HG03354 (cell line): Measurements from ENCODE around the gene SPRR1A.

Experiments
- ATAC-seq: cut with Tn5 transposase; IDR thresholded peaks from one replicate; pipeline ENCODE4 v1.9.1; 2021; ENCODE audit warnings: mild to moderate bottlenecking; ENCODE audit not compliant: unreplicated experiment, poor library complexity, severe bottlenecking

The SPRR1A gene, protein sequence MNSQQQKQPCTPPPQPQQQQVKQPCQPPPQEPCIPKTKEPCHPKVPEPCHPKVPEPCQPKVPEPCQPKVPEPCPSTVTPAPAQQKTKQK

DNA sequence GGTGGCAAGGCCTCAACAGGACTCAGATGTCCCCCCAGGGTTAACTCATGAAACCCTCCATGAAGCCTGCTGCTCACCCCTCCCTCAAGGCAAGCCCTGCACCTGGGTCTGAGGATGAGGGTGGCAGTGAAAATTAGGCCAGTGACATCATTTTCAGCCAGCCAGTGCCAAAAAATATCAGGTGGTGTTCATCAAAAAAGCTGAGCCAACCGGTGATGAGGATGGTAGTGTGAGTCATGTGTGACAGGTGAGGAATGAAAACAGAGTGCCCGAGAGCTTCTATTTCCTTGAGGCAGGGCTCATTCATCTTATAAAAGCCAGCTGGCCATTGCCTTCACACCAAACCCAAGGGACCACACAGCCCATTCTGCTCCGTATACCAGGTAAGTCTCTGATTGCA lies at the start of gene SPRR1A:
TSS of gene SPRR1A (plus strand) at position 339 of the 400 bp plus-strand sequence. CDS start 1,150 bp downstream, outside the sequence.
- no peak for ATAC-seq

DNA sequence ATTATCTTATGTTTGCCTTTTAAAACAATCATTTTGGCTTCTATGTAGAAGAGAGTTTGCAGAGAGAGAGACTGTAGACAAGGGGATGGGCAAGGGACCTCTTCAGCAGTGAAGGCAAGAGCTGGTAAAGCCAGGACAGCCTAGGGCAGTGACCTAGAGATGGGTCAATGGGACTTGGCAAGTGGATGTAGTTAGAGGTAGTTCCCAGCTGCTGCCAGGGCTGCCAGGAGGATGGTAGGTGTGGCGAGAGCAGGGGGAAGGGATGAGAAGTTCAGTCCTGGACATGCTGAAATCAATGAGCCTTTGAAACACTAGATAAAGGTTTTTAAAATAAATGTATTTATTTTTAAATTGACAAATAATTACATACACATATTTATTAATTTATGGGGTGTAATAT lies 43.3 kb upstream of the SPRR1A start:
- no peak for ATAC-seq

DNA sequence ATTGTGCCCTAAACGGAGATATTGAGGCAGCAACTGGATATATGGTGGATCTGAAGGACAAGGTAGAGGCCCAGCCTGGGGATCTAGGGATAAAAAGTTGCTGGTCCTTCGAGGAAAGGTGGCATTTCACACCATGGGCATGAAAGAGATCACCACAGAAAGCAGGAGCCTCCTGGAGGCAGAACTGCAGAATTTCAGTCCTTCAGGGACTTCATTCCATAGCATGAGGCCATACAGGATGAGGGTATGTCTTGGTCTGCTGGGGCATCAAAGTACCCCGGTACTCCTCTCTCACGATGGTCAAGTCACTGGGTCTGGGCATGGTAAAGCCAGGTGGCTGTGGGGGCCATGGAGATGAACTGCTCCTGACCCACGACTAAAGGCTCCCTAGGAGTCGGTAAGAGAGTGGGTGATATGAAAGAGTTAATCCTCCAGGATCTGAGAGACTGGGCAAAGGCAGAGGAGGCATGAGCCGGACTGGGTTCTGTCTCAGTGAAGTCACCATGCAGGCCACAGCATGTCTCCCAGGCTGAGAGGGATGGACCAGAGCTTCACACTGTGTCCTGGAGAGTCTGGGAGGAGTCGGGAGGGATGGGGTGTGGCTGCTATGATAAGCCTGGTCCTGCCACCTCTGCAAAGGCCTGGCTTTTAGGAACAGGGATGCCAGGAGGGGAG lies 42.7 kb upstream of the SPRR1A start:
- no peak for ATAC-seq

DNA sequence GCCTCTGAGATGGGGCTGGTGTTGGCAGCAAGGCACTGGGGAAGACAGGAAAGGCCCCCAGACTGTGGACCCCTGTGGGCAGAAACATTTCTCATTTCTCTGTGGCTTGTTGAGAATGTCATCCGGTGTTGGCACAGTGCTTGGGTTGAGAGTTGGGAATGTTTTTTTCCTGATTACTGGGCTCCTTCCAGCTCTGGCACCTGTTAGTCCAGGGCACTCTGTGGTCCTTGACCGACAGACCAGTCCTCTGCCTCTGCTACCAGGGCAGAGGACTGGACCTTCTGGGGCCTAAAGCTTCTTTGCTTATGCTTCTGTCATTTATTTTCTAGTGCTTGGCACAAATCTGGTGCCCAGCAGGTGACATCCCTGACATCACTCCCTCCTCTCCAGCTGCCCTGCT lies 41.7 kb upstream of the SPRR1A start:
- no peak for ATAC-seq

DNA sequence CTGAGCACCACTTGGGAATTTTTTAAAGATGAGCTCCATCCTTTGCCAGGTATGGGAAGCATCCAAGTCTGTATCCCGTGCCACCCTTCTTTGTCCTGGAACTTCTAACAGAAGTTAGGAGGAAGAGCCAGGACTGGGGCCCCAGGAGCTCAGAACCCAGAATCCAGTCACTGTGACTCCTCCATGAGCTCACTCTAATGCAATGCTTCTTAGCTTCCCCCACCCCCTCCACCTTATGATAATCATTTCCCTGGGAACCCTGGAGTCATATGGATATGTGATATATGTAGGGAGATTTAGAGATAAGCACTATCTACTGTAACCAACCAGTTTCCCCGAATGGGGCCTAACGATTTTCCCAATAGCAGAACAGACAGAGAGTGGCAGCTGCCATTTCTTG lies 37.6 kb upstream of the SPRR1A start:
- no peak for ATAC-seq

DNA sequence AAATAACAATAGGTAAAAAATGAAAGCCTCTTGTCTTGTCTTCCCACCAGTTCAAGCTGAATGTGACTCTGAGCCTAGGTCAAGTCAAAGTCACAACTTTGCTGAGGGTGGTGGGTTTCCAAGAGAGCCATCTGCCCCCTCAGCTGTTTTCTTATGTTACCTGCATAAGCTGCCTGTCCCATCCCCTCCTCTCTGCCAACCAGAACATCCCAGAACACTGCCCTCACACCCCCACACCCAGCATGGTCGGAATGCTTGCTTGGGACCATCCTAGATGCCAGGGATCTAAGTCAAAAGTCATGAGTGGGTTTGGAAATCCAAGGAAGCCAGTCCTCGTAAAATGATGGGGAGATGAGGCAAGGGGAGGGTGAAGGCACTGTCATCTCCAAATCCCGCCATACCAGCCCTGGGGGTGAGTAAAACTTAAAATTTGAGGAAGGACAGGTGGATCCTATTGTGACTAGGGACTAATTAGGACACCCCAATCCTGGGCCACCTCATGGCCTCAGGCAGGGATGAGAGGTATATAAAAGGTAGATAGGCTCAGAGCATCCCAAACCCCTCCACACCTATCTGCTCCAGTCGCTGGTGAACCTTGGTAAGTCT lies 37.1 kb upstream of the SPRR1A start, which contains the start of gene SPRR5:
TSS of gene SPRR5 (plus strand) at position 556 of the 606 bp plus-strand sequence. CDS start 1,349 bp downstream, outside the sequence.
- ATAC-seq, result no peak

DNA sequence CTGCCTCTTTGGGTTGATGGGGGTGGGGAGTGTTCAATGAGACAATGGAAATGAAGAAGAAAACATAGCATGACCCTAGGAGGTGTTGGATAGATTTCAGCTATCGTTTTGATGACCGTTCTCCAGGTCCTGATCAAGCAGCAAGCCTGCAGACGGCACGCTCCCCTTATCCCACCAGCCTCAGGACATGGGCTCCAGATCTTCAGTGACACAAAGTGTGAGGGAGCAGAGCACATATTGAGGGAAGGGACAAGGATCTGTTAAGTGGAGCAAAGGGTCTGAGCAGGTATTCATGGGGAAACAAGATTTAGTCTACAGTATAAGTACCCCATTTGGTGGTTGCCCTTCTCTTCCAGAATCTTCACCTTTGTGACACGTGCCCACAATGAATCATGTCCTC lies 32.2 kb upstream of the SPRR1A start:
- no peak for ATAC-seq

DNA sequence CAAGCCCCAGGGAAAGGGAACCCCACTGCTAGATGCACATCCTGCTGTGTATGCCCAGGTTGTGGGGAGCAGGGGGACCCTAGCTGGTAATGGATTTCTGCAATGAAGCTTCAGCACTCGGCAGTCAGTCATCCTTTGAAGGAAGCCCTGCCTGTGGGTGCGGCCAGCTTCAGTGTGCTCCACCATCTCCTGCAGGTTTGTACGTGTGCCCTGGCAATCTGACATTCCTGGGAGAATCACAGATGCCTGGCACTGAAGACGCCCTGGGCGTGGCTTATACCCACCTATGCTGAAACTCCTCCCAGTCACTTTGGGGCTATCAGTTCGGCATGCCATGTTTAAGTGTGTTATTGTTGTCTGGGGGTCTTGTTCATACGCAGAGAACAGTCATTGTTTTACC lies 30.1 kb upstream of the SPRR1A start:
- ATAC-seq, result no peak

DNA sequence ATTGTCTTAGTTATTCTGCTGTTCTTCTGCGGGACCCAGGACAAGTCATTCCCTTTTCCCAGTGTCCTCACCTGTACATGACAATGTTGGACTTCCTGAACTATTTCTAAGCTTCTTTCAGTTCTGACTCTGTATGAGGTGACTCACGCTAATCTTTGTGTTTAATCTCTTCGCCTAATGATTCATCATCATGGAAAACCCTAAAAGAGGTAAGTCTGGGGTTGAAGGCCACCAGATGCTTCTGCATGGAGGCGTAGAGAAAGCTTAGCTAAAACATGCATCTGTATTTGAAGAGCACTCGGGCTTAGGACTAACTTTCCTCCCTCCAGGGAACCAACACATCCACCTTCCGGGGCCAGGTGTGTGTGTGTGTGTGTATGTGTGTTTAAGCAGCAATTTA lies 29.4 kb upstream of the SPRR1A start:
- ATAC-seq, result no peak

DNA sequence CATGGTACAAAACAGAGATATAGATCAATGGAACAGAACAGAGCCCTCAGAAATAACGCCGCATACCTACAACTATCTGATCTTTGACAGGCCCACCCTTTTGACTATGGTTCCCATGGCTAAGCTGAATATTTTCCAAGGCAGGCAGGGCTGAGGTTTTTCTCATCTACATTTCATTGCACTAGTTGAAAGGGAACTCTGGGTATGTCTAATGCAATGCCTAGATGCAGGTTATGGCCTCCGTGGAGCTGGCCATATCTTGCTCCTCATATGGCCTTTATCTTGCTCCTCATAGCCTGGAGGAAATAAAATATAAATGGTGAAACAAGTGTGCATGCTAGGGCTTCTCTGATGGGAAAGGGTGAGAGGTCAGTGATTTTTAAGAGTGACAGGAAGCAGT lies 26.3 kb upstream of the SPRR1A start:
- no peak for ATAC-seq

DNA sequence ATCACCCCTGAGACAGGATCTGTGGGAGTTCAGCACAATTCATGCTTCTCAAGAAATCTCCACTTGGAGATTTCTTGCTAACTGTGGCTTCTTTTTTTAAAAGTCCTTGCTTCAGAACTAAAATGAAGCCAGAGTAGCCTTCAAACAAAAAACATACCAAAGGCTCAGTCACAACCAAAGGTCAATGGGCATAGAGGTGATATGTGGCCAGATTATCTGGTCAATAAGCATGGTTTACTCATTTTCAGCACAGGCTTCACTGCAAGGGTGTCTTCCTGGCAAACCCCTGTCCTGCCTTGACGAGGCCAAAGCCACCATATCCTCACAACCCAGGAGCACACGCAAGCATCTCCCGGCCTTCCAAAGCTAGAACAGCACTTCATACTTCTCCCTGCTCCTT lies 24.6 kb upstream of the SPRR1A start:
- ATAC-seq, result no peak

DNA sequence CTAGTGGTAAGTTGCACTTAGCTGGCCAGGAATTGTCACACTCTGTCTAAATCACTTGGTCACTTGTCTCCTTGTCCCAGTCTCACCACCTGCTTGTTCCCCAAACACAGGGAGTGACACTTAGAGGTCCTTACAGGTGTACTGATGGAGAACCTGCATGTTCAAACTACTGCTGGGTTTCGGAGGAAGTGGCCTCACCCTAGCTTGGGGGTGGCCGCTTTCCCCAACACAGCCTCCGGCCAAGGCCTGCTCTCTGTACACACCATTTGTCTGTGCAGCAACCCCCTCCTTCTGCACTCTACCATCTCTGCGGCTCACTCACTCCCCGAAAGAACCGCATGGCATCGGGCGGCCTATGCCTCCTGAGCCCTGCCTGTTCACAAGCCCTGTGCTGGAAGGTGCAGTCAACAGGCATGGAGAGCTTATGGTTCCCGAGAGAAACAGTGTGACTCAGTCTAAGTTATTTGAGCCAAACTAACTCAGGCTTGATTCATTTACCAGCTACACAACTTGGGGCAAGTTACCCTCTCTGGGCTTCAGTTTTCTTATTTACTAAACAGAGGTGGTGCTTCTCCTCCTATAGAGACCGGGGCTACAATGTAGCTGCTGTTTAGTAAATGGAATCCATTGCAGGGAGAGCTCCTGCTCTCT lies 24.0 kb upstream of the SPRR1A start:
- ATAC-seq, result no peak

DNA sequence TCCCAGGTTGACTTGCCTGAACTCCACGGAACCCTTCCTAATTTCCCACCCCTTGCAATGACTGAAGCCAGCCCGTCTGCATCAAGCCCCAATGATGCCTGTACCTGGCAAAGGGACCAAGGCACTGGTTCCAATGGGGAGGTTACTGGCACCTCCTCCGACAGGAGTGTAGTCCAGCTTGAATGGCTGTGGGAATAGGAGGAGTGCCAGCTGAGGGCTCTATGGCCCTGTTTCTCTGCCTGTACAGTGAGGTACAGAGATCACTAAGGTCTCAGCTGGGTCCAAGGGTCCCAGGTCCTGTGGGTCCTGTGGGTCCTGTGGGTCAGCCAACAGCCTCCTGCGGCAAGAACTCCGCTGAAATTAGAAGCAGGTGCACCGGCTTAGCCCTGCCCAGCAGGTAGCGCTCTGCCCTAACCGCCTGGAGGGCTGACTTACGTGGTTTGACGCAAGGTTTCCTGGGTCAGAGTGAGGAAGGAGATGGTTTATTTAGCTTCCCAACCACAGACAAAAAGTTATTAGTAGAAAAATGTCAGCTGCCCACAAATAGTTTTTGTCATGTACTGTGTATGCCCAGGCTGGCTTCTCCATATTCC lies 23.3 kb upstream of the SPRR1A start:
- ATAC-seq, result no peak

DNA sequence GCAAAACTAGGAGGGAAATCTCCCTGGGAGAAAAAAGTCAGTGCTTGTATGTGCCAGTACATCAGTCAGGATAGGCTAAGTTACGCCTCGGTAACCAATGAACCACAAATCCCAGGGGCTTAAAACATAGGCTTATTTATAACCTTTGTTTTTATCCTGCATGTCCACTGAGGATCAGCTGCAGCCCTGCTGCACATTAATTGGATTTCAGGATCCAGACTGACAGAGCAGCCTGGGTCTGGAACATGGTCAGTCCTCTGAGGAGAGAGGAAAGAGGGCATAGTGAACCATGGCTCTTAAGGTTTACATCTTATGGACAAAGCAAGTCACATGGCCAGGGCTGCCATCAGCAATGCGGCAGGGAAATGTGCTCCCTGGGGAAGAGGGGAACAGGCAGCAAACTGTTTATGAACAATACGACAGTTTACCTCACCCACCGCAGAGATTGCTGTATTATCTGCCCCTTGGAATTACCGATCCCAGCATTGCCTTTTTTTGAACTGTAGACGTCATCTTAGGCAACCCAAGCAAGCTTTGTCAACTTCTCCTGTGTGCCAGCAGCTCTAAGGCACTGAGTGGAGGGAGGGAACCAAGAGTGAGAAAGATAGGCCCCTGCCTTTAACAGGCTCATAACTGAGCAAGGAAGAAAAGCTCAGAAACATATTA lies 22.5 kb upstream of the SPRR1A start:
- ATAC-seq, result no peak

DNA sequence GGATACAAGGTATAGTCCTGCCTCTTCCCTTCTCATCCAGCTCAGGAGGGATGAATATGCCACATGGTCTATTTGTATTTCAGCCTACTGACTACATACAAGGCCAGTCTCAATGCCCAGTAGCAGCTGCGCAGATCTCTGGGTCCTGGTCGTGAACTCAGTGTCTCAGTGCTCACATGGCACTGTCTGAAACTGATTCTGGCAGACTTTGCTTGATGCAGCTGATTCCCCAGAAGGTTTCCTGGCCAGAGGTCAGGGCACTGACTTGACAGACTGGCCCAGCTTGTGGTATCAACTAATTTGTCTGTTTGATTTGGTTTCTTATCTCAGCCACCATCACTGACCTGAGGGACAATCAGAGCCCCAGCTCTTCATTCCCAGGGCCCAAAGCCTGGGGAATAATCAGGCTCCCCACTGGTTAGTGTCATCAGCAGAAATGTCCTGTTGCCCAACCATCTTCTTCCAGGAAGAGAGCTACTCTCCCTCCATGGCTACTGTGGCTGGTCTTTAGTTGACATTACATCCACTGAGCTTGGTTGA lies 20.9 kb upstream of the SPRR1A start:
- ATAC-seq, result no peak

DNA sequence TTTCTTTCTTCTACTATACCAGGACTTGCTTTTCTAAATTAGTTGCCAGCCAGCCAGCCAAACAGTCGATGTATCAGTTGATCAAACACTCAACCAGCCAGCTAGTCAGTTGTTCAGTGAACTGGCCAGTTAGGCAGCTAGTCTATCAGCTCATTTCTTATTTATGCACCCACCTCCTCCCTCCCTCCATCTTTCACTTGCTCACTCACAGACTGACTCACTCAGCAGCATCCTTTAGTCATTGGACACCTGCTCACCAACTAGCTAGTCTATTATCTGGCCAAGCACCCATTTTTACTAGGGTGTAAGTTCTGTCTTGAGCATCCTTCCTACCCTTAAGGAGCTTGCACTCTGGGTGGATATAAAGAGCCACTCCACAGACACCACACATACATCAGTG lies 19.3 kb upstream of the SPRR1A start:
- no peak for ATAC-seq

DNA sequence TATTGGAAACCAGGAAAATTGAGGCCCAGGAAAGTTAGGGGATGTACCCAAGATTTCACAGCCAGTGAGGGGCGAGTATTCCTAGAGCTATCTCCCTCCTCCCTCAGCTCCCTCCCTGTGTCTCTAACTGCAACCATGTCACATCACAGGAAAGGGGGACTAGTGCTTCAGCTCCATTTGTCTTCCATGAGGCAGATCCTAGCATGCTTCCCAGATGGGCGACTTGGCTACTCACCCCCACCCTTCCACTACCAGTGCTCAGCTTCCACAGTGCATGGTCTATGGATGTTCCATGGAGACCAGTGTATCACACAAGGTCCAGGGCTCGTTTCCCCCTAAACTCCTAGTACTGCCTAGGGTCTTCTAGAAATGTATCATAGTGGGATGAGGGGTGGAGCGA lies 18.0 kb upstream of the SPRR1A start:
- no peak for ATAC-seq

DNA sequence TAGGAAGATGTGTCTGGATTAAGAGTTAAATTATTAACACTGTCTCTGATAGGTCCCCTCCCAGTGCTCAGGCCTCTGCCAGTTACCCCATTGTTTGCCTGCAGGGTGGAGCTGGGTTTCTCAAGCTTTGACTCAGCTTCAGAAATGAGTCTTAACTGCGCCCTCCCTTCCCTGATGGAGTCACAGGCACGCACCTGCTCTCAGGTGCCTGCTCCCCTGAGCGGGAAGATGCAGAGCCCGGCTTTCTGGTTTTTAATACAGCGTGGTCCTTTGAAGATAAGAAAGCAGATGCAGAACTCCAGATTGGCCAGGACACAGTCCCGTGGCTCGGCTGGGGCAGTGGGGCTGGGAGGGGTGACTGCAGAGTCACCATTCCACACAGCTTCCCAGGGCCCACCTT lies 16.7 kb upstream of the SPRR1A start:
- ATAC-seq, result no peak

DNA sequence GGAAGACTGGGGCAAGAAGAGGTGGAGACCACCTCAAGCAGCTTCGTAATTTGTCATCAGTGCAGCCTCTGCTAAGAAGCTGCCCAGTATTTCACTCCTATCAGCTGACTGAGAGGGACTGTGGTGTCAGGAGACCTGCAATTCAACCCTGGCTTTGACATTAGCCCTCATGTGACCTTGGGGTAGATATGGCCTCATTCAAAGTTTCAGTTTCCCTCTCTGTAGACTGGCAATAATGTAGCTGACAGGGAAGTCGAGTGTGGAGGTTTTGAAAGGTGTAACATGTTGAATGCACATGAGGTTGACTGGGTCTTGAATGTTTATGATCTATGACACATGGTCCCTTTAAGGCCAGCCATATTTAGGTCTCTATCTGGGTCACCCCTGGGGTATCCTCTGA lies 15.6 kb upstream of the SPRR1A start:
- ATAC-seq, result peak; percentile 83

DNA sequence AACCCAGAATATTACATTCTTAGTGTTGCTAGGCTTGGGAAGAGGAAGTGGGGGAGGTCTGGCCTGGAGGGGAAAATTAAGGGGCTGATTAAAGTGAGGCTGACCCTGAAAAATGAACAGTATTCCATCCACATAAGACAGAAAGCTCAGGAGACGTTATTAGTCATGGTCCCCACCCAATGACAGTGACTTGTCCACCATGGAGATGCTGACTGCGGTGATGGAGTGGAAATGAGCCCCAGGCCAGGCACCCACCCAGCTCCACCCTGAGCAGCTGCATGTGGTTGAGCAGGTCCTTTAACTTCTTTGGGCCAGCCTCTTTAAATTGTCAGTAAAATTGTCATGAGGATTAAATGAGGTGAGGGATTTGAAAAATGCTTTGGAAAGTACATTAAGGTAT lies 14.8 kb upstream of the SPRR1A start:
- no peak for ATAC-seq
